ENCODE results near the gene ID2.

ID2 gene

DNA sequence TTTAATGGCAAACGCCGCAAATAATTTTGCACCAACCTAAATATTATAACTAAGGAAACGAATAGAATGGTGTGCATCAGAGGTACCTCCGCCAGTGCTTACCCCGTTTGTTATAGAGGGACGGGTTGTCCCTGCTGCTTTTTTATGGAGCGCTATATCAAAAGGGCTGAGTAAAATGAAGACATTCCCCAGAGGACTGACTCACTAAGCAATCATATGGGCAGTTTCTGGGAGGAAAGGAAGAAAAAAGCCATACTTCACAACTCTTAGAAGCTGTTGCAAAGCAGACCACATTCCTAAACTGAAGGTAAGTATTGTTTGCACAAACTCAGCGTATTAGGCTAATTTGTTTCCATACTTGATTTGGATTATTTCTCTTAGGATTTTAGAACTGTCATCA lies 12.9 kb downstream of the ID2 start:
- 96% methylated on average over 6 of the region's 8 CpGs for WGBS
- Histone ChIP-seq H3K9me3 (ENCODE audit: insufficient read depth, low read depth, low read length) (no peaks in the 10 kb centered on the region), H3K4me1 (ENCODE audit: insufficient read depth, low read length) (no peaks in the 10 kb centered on the region), H3K9ac (ENCODE audit: low read depth, low read length) (no peak overlapping the region), H3K36me3 (ENCODE audit: insufficient read depth, low read length) (no peaks in the 10 kb centered on the region), H3K27ac (ENCODE audit: low read depth, low read length) (no peak overlapping the region), H3K27me3 (ENCODE audit: insufficient read depth, low read length) (peaks cover 3% of the 10 kb centered on the region; the same call in 1 of the 2 replicates), H3K4me3 (ENCODE audit: low read length) (no peak overlapping the region)

DNA sequence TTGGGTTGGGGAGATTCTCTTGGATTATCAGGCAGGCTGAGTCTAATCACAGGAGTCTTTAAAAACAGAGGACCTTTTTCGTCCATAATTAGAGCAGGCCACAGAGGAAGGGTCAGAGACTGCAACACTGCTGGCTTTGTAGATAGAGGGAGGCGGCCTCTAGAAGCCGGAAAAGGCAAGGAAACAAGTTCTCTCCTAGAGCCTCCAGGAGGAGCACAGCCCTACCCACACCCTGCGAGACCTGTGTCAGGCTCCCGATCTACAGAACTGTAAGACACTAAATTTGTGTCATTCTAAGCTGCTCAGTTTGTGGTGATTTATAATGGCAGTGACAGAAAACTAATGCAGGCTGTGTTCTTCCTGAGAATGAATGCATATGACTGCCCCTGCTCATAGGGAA lies 15.3 kb downstream of the ID2 start:
- WGBS: 95% methylated on average over 5 of the region's 5 CpGs
- H3K9me3 ChIP-seq (ENCODE audit: insufficient read depth, low read depth, low read length): no peaks in the 10 kb centered on the region
- H3K9ac ChIP-seq (ENCODE audit: low read depth, low read length): no peak overlapping the region
- peaks cover 3% of the 10 kb centered on the region; the same call in 1 of the 2 replicates for H3K27me3 ChIP-seq (ENCODE audit: insufficient read depth, low read length)
- H3K27ac ChIP-seq (ENCODE audit: low read depth, low read length): no peak overlapping the region
- H3K4me1 ChIP-seq (ENCODE audit: insufficient read depth, low read length): no peaks in the 10 kb centered on the region
- H3K4me3 ChIP-seq (ENCODE audit: low read length): no peak overlapping the region
- H3K36me3 ChIP-seq (ENCODE audit: insufficient read depth, low read length): no peaks in the 10 kb centered on the region

- H3K9ac ChIP-seq (ENCODE audit: low read depth, low read length): no peak overlapping the region
- 94% methylated on average over 7 of the region's 7 CpGs for WGBS
- H3K9me3 ChIP-seq (ENCODE audit: insufficient read depth, low read depth, low read length): no peaks in the 10 kb centered on the region
- H3K27me3 ChIP-seq (ENCODE audit: insufficient read depth, low read length): no peaks in the 10 kb centered on the region
- no peaks in the 10 kb centered on the region for H3K36me3 ChIP-seq (ENCODE audit: insufficient read depth, low read length)
- no peak overlapping the region for H3K27ac ChIP-seq (ENCODE audit: low read depth, low read length)
- H3K4me1 ChIP-seq (ENCODE audit: insufficient read depth, low read length): no peaks in the 10 kb centered on the region
- no peak overlapping the region for H3K4me3 ChIP-seq (ENCODE audit: low read length)
Measured at GRCh38 chr2:8699839-8700238, 18.0 kb downstream of the ID2 start.

DNA sequence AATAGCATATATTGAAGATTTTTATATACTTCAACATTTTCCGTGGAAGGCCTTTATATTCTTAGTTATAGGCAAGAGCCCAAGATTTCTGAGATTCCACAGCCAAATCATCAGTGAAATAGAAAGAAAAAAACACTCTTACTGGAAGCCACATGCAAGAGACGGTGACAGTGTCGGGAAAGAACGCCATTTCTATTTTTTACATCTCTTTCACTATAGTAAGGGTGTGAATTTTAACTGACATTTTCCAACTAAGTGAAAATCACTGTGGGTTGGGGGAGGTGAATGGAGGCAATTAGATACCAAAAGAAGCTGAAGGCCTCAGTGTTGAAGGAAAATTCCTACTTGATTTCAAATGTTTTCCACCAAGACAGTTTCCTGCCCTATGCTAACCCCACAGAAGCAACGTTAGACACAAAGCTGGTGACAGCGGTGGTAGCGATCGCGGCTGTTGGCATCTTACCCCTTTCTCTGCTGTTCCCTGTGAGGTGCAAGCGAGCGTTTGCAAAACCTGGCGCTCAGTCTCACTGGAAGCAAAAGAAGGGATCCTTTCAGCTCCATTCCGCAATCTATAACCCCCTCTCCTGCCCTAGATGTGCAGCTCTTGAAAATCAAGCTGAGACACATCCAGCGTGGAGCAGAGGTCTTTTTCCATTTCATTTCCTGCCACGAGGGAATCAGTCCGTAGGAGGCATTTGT lies 20.0 kb downstream of the ID2 start:
- no peaks in the 10 kb centered on the region for H3K36me3 ChIP-seq (ENCODE audit: insufficient read depth, low read length)
- no peaks in the 10 kb centered on the region for H3K27me3 ChIP-seq (ENCODE audit: insufficient read depth, low read length)
- no peaks in the 10 kb centered on the region for H3K4me1 ChIP-seq (ENCODE audit: insufficient read depth, low read length)
- H3K9me3 ChIP-seq (ENCODE audit: insufficient read depth, low read depth, low read length): no peaks in the 10 kb centered on the region
- no peak overlapping the region for H3K4me3 ChIP-seq (ENCODE audit: low read length)
- no peak overlapping the region for H3K9ac ChIP-seq (ENCODE audit: low read depth, low read length)
- 92% methylated on average over 13 of the region's 16 CpGs for whole genome bisulfite sequencing
- H3K27ac ChIP-seq (ENCODE audit: low read depth, low read length): no peak overlapping the region

- 98% methylated on average over 3 of the region's 3 CpGs for WGBS
- H3K27ac ChIP-seq (ENCODE audit: low read depth, low read length): no peak overlapping the region
Measured at GRCh38 chr2:8704906-8705305, 23.1 kb downstream of the ID2 start.

GRCh38 chr2:8709611-8710010 lies 27.8 kb downstream of the ID2 start:
- no peaks in the 10 kb centered on the region for H3K27me3 ChIP-seq (ENCODE audit: insufficient read depth, low read length)
- no peak overlapping the region for H3K4me3 ChIP-seq (ENCODE audit: low read length)
- 88% methylated on average over 14 of the region's 14 CpGs for WGBS
- H3K9ac ChIP-seq (ENCODE audit: low read depth, low read length): no peak overlapping the region
- no peaks in the 10 kb centered on the region for H3K4me1 ChIP-seq (ENCODE audit: insufficient read depth, low read length)
- H3K27ac ChIP-seq (ENCODE audit: low read depth, low read length): no peak overlapping the region
- H3K36me3 ChIP-seq (ENCODE audit: insufficient read depth, low read length): no peaks in the 10 kb centered on the region
- no peaks in the 10 kb centered on the region for H3K9me3 ChIP-seq (ENCODE audit: insufficient read depth, low read depth, low read length)

More at GRCh38 chr2:8704906-8705305, 23.1 kb downstream of the ID2 start:
- no peak overlapping the region for H3K4me3 ChIP-seq (ENCODE audit: low read length)
- H3K9ac ChIP-seq (ENCODE audit: low read depth, low read length): no peak overlapping the region
- H3K27me3 ChIP-seq (ENCODE audit: insufficient read depth, low read length): no peaks in the 10 kb centered on the region
- no peaks in the 10 kb centered on the region for H3K9me3 ChIP-seq (ENCODE audit: insufficient read depth, low read depth, low read length)
- H3K36me3 ChIP-seq (ENCODE audit: insufficient read depth, low read length): no peaks in the 10 kb centered on the region
- H3K4me1 ChIP-seq (ENCODE audit: insufficient read depth, low read length): no peaks in the 10 kb centered on the region

GRCh38 chr2:8710951-8711350 lies 29.1 kb downstream of the ID2 start:
- WGBS: 91% methylated on average over 3 of the region's 3 CpGs
- Histone ChIP-seq H3K4me3 (ENCODE audit: low read length) (no peak overlapping the region), H3K27me3 (ENCODE audit: insufficient read depth, low read length) (no peaks in the 10 kb centered on the region), H3K9me3 (ENCODE audit: insufficient read depth, low read depth, low read length) (no peaks in the 10 kb centered on the region), H3K27ac (ENCODE audit: low read depth, low read length) (no peak overlapping the region), H3K9ac (ENCODE audit: low read depth, low read length) (no peak overlapping the region), H3K36me3 (ENCODE audit: insufficient read depth, low read length) (no peaks in the 10 kb centered on the region), H3K4me1 (ENCODE audit: insufficient read depth, low read length) (no peaks in the 10 kb centered on the region)

GRCh38 chr2:8714283-8714682 lies 32.4 kb downstream of the ID2 start:
- no peaks in the 10 kb centered on the region for H3K36me3 ChIP-seq (ENCODE audit: insufficient read depth, low read length)
- H3K27me3 ChIP-seq (ENCODE audit: insufficient read depth, low read length): no peaks in the 10 kb centered on the region
- H3K27ac ChIP-seq (ENCODE audit: low read depth, low read length): no peak overlapping the region
- H3K4me1 ChIP-seq (ENCODE audit: insufficient read depth, low read length): no peaks in the 10 kb centered on the region
- H3K9ac ChIP-seq (ENCODE audit: low read depth, low read length): no peak overlapping the region
- H3K9me3 ChIP-seq (ENCODE audit: insufficient read depth, low read depth, low read length): no peaks in the 10 kb centered on the region
- 94% methylated on average over 7 of the region's 7 CpGs for WGBS
- no peak overlapping the region for H3K4me3 ChIP-seq (ENCODE audit: low read length)

GRCh38 chr2:8714971-8715370 lies 33.1 kb downstream of the ID2 start:
- 94% methylated on average over 4 of the region's 5 CpGs for WGBS
- no peaks in the 10 kb centered on the region for H3K36me3 ChIP-seq (ENCODE audit: insufficient read depth, low read length)
- H3K4me3 ChIP-seq (ENCODE audit: low read length): no peak overlapping the region
- no peaks in the 10 kb centered on the region for H3K27me3 ChIP-seq (ENCODE audit: insufficient read depth, low read length)
- H3K4me1 ChIP-seq (ENCODE audit: insufficient read depth, low read length): no peaks in the 10 kb centered on the region
- H3K9ac ChIP-seq (ENCODE audit: low read depth, low read length): no peak overlapping the region
- no peaks in the 10 kb centered on the region for H3K9me3 ChIP-seq (ENCODE audit: insufficient read depth, low read depth, low read length)
- H3K27ac ChIP-seq (ENCODE audit: low read depth, low read length): no peak overlapping the region

DNA sequence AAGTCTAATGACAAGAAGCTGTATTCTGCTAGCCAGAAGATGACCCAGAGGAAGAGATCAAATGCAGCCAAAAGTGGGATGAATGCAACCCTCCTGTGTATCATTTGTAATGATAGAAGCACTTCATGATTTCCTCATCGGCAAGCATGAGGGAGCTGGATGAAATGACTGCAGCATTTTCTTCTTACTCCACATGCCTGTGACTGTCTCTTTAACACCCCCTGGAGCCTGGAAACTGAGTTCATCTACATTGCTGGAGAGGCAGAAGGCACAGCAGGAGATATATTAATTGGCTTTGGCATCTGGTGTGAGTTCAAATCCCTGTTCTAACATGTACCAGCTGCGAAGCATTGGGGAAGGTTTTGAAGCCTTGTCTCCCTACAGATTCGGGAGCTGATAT lies 37.7 kb downstream of the ID2 start:
- no peak overlapping the region for H3K4me3 ChIP-seq (ENCODE audit: low read length)
- no peaks in the 10 kb centered on the region for H3K27me3 ChIP-seq (ENCODE audit: insufficient read depth, low read length)
- H3K27ac ChIP-seq (ENCODE audit: low read depth, low read length): no peak overlapping the region
- 94% methylated on average over 3 of the region's 3 CpGs for WGBS
- no peaks in the 10 kb centered on the region for H3K9me3 ChIP-seq (ENCODE audit: insufficient read depth, low read depth, low read length)
- no peaks in the 10 kb centered on the region for H3K36me3 ChIP-seq (ENCODE audit: insufficient read depth, low read length)
- no peak overlapping the region for H3K9ac ChIP-seq (ENCODE audit: low read depth, low read length)
- H3K4me1 ChIP-seq (ENCODE audit: insufficient read depth, low read length): no peaks in the 10 kb centered on the region

- H3K27ac ChIP-seq (ENCODE audit: low read depth, low read length): no peak overlapping the region
- no peaks in the 10 kb centered on the region for H3K27me3 ChIP-seq (ENCODE audit: insufficient read depth, low read length)
- H3K4me1 ChIP-seq (ENCODE audit: insufficient read depth, low read length): no peaks in the 10 kb centered on the region
- WGBS: 86% methylated on average over 3 of the region's 3 CpGs
- no peak overlapping the region for H3K4me3 ChIP-seq (ENCODE audit: low read length)
- no peaks in the 10 kb centered on the region for H3K36me3 ChIP-seq (ENCODE audit: insufficient read depth, low read length)
- H3K9me3 ChIP-seq (ENCODE audit: insufficient read depth, low read depth, low read length): no peaks in the 10 kb centered on the region
- no peak overlapping the region for H3K9ac ChIP-seq (ENCODE audit: low read depth, low read length)
Measured at GRCh38 chr2:8720741-8721140, 38.9 kb downstream of the ID2 start.

GRCh38 chr2:8721410-8721809 lies 39.6 kb downstream of the ID2 start:
- Histone ChIP-seq H3K36me3 (ENCODE audit: insufficient read depth, low read length) (no peaks in the 10 kb centered on the region), H3K9ac (ENCODE audit: low read depth, low read length) (no peak overlapping the region), H3K27ac (ENCODE audit: low read depth, low read length) (no peak overlapping the region), H3K9me3 (ENCODE audit: insufficient read depth, low read depth, low read length) (no peaks in the 10 kb centered on the region), H3K4me3 (ENCODE audit: low read length) (no peak overlapping the region), H3K27me3 (ENCODE audit: insufficient read depth, low read length) (no peaks in the 10 kb centered on the region), H3K4me1 (ENCODE audit: insufficient read depth, low read length) (no peaks in the 10 kb centered on the region)
- 93% methylated on average over 3 of the region's 3 CpGs for WGBS
